HEK293T (cell line): Measurements from ENCODE around the gene LTB4R2.

Experiments used
- CTCF ChIA-PET: fragments of 350-600 bp; formaldehyde crosslinking; extraction: SDS; loops from one replicate; lab custom pipeline; 2021; ENCODE audit warnings: antibody characterized with exemption, inconsistent platforms; lab: Yijun Ruan, JAX
- POLR2A ChIA-PET: fragments of 350-600 bp; formaldehyde crosslinking; extraction: SDS; loops from one replicate; lab custom pipeline; 2020; ENCODE audit warnings: antibody characterized with exemption, inconsistent platforms; lab: Yijun Ruan, JAX
- DNase-seq: peaks from one replicate; pipeline ENCODE4 v3.0.0; 2012; ENCODE audit warnings: mixed read lengths; ENCODE audit errors: extremely low spot score
- ARNT ChIP-seq: fragments of 450-650 bp; IDR thresholded peaks from 2 replicates; pipeline ENCODE4 v1.6.1; 2017; ENCODE audit warnings: mild to moderate bottlenecking
- BHLHE40 ChIP-seq: fragments of 450-650 bp; IDR thresholded peaks from 2 replicates; pipeline ENCODE4 v1.6.1; 2016; ENCODE audit warnings: mild to moderate bottlenecking, moderate library complexity, borderline replicate concordance
- CTBP1 ChIP-seq: fragments of 450-650 bp; IDR thresholded peaks from 2 replicates; pipeline ENCODE4 v1.6.1; 2016; ENCODE audit warnings: borderline replicate concordance
- ELF4 ChIP-seq: fragments of 450-650 bp; IDR thresholded peaks from 2 replicates; pipeline ENCODE4 v1.6.1; 2017; ENCODE audit warnings: antibody characterized with exemption
- FOXA1 ChIP-seq: fragments of 450-650 bp; IDR thresholded peaks from 2 replicates; pipeline ENCODE4 v1.6.1; 2016; ENCODE audit warnings: mild to moderate bottlenecking
- FOXK2 ChIP-seq: fragments of 450-650 bp; IDR thresholded peaks from 2 replicates; pipeline ENCODE4 v1.6.1; 2016; ENCODE audit warnings: mild to moderate bottlenecking
- FOXM1 ChIP-seq: fragments of 450-650 bp; IDR thresholded peaks from 2 replicates; pipeline ENCODE4 v1.6.1; 2017; ENCODE audit warnings: mild to moderate bottlenecking, borderline replicate concordance
- HDGF ChIP-seq: fragments of 450-650 bp; IDR thresholded peaks from 2 replicates; pipeline ENCODE4 v1.6.1; 2017; ENCODE audit warnings: antibody characterized with exemption, borderline replicate concordance
- L3MBTL2 ChIP-seq: fragments of 450-650 bp; conservative IDR thresholded peaks from 2 replicates; pipeline ENCODE4 v1.6.1; 2016; ENCODE audit warnings: mild to moderate bottlenecking
- LEF1 ChIP-seq: fragments of 450-650 bp; IDR thresholded peaks from 2 replicates; pipeline ENCODE4 v1.6.1; 2017; ENCODE audit warnings: mild to moderate bottlenecking, borderline replicate concordance
- NFRKB ChIP-seq: fragments of 450-650 bp; IDR thresholded peaks from 2 replicates; pipeline ENCODE4 v1.6.1; 2016; ENCODE audit warnings: mild to moderate bottlenecking, moderate library complexity
- PKNOX1 ChIP-seq: fragments of 450-650 bp; IDR thresholded peaks from 2 replicates; pipeline ENCODE4 v1.6.1; 2016
- SP1 ChIP-seq: fragments of 450-650 bp; IDR thresholded peaks from 2 replicates; pipeline ENCODE4 v1.6.1; 2017
- SUZ12 ChIP-seq: fragments of 450-650 bp; IDR thresholded peaks from 2 replicates; pipeline ENCODE4 v1.6.1; 2016; ENCODE audit warnings: mild to moderate bottlenecking
- TARDBP ChIP-seq: fragments of 450-650 bp; IDR thresholded peaks from 2 replicates; pipeline ENCODE4 v1.6.1; 2016
- ZNF384 ChIP-seq: fragments of 450-650 bp; IDR thresholded peaks from 2 replicates; pipeline ENCODE4 v1.6.1; 2016

The LTB4R2 gene

GRCh38 chr14:24293525-24293924 lies 16.4 kb upstream of the LTB4R2 start:
- ChIA-PET POLR2A (interaction anchor here (1.0 to 2.9 kb wide), 2 partner anchors 51 to 147 kb away, joined by 5 to 22 read pairs; partner anchors contain the start of genes PSME2, RNF31 and TINF2), CTCF (interaction anchor here (1.2 to 1.9 kb wide), 3 partner anchors 14 to 51 kb away, joined by 5 to 8 read pairs (median 5); partner anchors contain the start of genes CIDEB and TINF2)
- DNase-seq: no peak
- TF ChIP-seq HDGF: no peak

DNA sequence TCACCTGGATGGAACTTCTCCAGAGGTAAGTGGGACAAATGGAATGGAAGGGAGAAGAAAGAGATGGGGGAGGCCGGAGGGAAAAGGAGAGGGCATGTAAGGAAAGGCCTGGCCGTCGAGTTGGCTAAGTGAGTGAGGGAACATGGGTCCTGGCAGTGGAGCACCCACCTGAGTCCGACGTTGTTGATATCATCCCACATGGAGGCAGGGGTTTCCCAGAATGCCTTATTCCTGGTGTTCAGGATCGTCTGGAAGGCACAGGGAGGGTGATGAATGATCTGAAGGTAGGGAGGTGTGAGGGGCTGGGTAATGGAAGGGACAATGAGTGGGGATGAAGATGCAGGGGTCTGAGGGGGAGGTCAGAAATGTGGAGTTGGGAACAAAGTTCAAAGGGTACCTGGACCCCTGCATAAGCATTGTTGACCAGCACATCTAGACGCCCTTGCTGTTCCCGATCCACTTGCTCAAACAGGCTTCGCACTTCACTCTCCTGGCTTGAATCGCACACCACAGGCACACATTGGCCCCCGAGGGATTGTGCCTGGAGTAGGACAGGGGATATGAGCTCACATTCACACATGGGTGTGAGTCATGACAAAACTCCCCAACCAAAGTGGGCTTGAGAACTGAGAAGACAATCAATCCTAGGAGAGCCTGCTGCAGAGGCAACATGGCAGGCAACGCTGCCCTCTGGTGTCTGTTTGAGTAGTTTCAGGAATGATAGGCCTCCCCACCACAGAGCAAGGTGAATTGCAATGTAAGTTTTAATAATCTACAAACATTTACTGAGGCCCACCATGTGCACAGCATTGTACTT lies 13.4 kb upstream of the LTB4R2 start:
- ChIA-PET POLR2A (interaction anchor here (1.1 to 8.8 kb wide), 7 partner anchors 25 to 140 kb away, joined by 3 to 139 read pairs (median 5); partner anchors contain the start of genes CHMP4A, GMPR2, RABGGTA and TINF2), CTCF (interaction anchor here (0.6 to 5.6 kb wide), 15 partner anchors 9 to 1408 kb away, joined by 3 to 69 read pairs (median 4); partner anchors contain the start of genes CIDEB, MDP1, TINF2 and TM9SF1)
- TF ChIP-seq FOXK2 (no peak), ZNF384 (no peak), FOXM1 (no peak), LEF1 (no peak), NFRKB (no peak), SUZ12 (no peak), FOXA1 (no peak), SP1 (no peak), ELF4 (no peak), BHLHE40 (no peak), PKNOX1 (no peak), ARNT (no peak), CTBP1 (no peak), TARDBP (no peak), L3MBTL2 (no peak), HDGF (no peak)
- DNase-seq: peak; percentile 75

GRCh38 chr14:24297190-24297964 lies 12.6 kb upstream of the LTB4R2 start:
- TF ChIP-seq FOXA1 (no peak), ELF4 (0 out of 2 replicates have a peak, but pooled peaks have one; percentile 16), NFRKB (no peak)
- CTCF ChIA-PET: interaction anchor here (0.6 to 5.6 kb wide), 17 partner anchors 10 to 1409 kb away, joined by 3 to 69 read pairs (median 4); partner anchors contain the start of genes CIDEB, MDP1, RABGGTA and TINF2
- DNase-seq: peak; percentile 47
- POLR2A ChIA-PET: interaction anchor here (1.0 to 8.8 kb wide), 9 partner anchors 16 to 139 kb away, joined by 3 to 139 read pairs (median 4); partner anchors contain the start of genes CHMP4A, GMPR2, RABGGTA and TINF2

DNA sequence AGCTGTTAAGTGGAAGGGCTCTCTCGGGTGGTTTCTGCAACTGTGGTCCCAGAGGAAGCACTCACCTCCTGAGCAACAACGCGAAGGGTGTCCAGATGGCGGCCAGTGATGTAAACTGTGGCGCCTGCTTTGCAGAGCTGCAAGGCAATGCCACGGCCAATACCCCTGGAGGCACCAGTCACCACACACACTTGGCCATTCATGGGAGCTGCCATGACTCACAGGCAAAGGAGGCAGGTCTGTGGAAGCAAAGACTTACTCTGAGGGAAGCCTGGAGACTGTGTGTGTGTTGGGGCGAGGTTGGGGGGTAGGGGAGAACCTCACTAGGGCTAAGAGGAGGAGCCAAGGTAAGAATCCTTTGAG lies 11.1 kb upstream of the LTB4R2 start:
- ChIA-PET POLR2A (interaction anchor here (0.6 to 8.8 kb wide), 11 partner anchors 8 to 184 kb away, joined by 3 to 139 read pairs (median 3); partner anchors contain the start of genes CIDEB, DCAF11, KHNYN and LTB4R2), CTCF (interaction anchor here (0.8 to 5.6 kb wide), 7 partner anchors 9 to 133 kb away, joined by 3 to 69 read pairs (median 4); partner anchors contain the start of genes CHMP4A, CIDEB, MDP1 and TINF2)
- TF ChIP-seq NFRKB: no peak
- TF ChIP-seq BHLHE40: no peak
- TF ChIP-seq FOXA1: no peak
- no peak for TF ChIP-seq CTBP1
- no peak for TF ChIP-seq FOXM1
- TF ChIP-seq ARNT: no peak
- TF ChIP-seq TARDBP: no peak
- no peak for TF ChIP-seq SP1
- TF ChIP-seq PKNOX1: no peak
- DNase-seq: no peak

GRCh38 chr14:24299255-24300191 lies 10.4 kb upstream of the LTB4R2 start, which contains the start of the genes DHRS1 and NOP9:
DHRS1 (minus strand) TSS chr14:24299780; CDS start chr14:24299106, 674 bp downstream.
NOP9 (plus strand) TSS chr14:24299850; CDS start chr14:24299955, 105 bp downstream.
- ChIA-PET CTCF (interaction anchor here (0.8 to 5.6 kb wide), 8 partner anchors 8 to 132 kb away, joined by 3 to 69 read pairs (median 4); partner anchors contain the start of genes CHMP4A, CIDEB, MDP1 and TINF2), POLR2A (interaction anchor here (0.6 to 8.8 kb wide), 13 partner anchors 9 to 185 kb away, joined by 3 to 139 read pairs (median 3); partner anchors contain the start of genes CIDEB, DCAF11, KHNYN and LTB4R2)
- peak; percentile 95 for DNase-seq
- TF ChIP-seq L3MBTL2: peak; percentile 79
- TF ChIP-seq ELF4: no peak
